Cardiac septum (tissue), 1 donor: ENCODE data around the gene LIF. TPM values are rescaled to one million over a fixed set of nuclear protein-coding genes. Genes with fewer than 3 reads are reported as not detected.

Experiments used
- DNase-seq: peaks from one replicate; pipeline ENCODE4 v3.0.0-alpha.2; 2020; ENCODE audit warnings: low spot score
- intact Hi-C: fragments of 100-400 bp; cut with DNase I; formaldehyde crosslinking; loops from one replicate; pipeline ENCODE4 v1.14.0; 2022
- total RNA-seq: library from RNA; stranded (reverse); fragmentation: NEBNext Ultra II Directional; extraction: Animal tissue kit (Norgen Biotek cat#: 25700); gene quantifications from one replicate; pipeline ENCODE4 v1.2.1, GENCODE V29; 2021
- donor health status: DM: no; HTN: no; CAD: no.

The LIF gene
- total RNA-seq, 1 donor from 2014 or later, result 0.78 TPM

- intact Hi-C loops, result no loop called here
- DNase-seq, result peak; percentile 93
Measured at GRCh38 chr22:30266445-30267381, 20.2 kb upstream of the LIF start, which contains the start of gene OSM. Gene OSM, minus strand, starts transcription at chr22:30266851. Its CDS starts 52 bp downstream, at chr22:30266799.

- DNase-seq, result peak; percentile 93
- intact Hi-C loops, result no loop called here
Measured at GRCh38 chr22:30265823-30266444, 19.4 kb upstream of the LIF start.

- no peak for DNase-seq
- intact Hi-C loops, result no loop called here
Measured at GRCh38 chr22:30265131-30265720, 18.7 kb upstream of the LIF start.

- DNase-seq, result no peak
- intact Hi-C loops, result loop anchor here (2.0 kb wide), 1 partner anchor 123 kb away; the partner anchor contains the start of gene RNF215
Measured at GRCh38 chr22:30263883-30264282, 17.3 kb upstream of the LIF start.

- intact Hi-C loops, result loop anchor here (2.0 kb wide), 1 partner anchor 124 kb away; the partner anchor contains the start of gene RNF215
- DNase-seq, result peak; percentile 90
Measured at GRCh38 chr22:30262917-30263741, 16.6 kb upstream of the LIF start.

GRCh38 chr22:30262112-30262511 is 15.6 kb upstream of the LIF start:
- intact Hi-C loops, result loop anchor here (2.0 kb wide), 1 partner anchor 125 kb away; the partner anchor contains the start of gene RNF215
- DNase-seq, result no peak

GRCh38 chr22:30261134-30261533 is 14.6 kb upstream of the LIF start:
- DNase-seq, result peak; percentile 87
- intact Hi-C loops, result no loop called here

- intact Hi-C loops, result no loop called here
- DNase-seq, result no peak
Measured at GRCh38 chr22:30260682-30261081, 14.1 kb upstream of the LIF start.

- intact Hi-C loops, result no loop called here
- no peak for DNase-seq
Measured at GRCh38 chr22:30260276-30260675, 13.7 kb upstream of the LIF start.

GRCh38 chr22:30254314-30254713 is 7.8 kb upstream of the LIF start:
- intact Hi-C loops, result loop anchor here (5.0 kb wide), 1 partner anchor 47 kb away; no protein-coding TSS in a partner anchor
- DNase-seq, result no peak

GRCh38 chr22:30253205-30253852 is 6.8 kb upstream of the LIF start:
- no peak for DNase-seq
- intact Hi-C loops, result loop anchor here (5.0 kb wide), 1 partner anchor 46 kb away; no protein-coding TSS in a partner anchor

- intact Hi-C loops, result loop anchor here (5.0 kb wide), 1 partner anchor 45 kb away; no protein-coding TSS in a partner anchor
- no peak for DNase-seq
Measured at GRCh38 chr22:30252411-30253204, 6.0 kb upstream of the LIF start.

- intact Hi-C loops, result loop anchor here (5.0 kb wide), 1 partner anchor 44 kb away; no protein-coding TSS in a partner anchor
- DNase-seq, result no peak
Measured at GRCh38 chr22:30251711-30252110, 5.2 kb upstream of the LIF start.

- DNase-seq, result no peak
- intact Hi-C loops, result loop anchor here (5.0 kb wide), 1 partner anchor 43 kb away; no protein-coding TSS in a partner anchor
Measured at GRCh38 chr22:30250661-30251267, 4.2 kb upstream of the LIF start.

- DNase-seq, result no peak
- intact Hi-C loops, result loop anchor here (5.0 kb wide), 1 partner anchor 43 kb away; no protein-coding TSS in a partner anchor
Measured at GRCh38 chr22:30250039-30250565, 3.5 kb upstream of the LIF start.

GRCh38 chr22:30249049-30250038 is 2.8 kb upstream of the LIF start:
- DNase-seq, result no peak
- intact Hi-C loops, result loop anchor here (5.0 kb wide), 1 partner anchor 42 kb away; no protein-coding TSS in a partner anchor
